Ramos (cell line): Measurements from ENCODE around the gene IL17C.

Experiments used
- in situ Hi-C: fragments of 300-500 bp; cut with MboI; formaldehyde crosslinking; loops from one replicate; pipeline ENCODE4 v1.14.3; 2022; ENCODE audit warnings: low sequenced_read_pairs; ENCODE audit not compliant: unreplicated experiment

Gene IL17C

GRCh38 chr16:88640498-88641247 lies 2.3 kb downstream of the IL17C start:
- in situ Hi-C loops: no loop called here

GRCh38 chr16:88642881-88643643 lies 4.7 kb downstream of the IL17C start:
- in situ Hi-C loops: no loop called here

- in situ Hi-C loops: no loop called here
Observed at GRCh38 chr16:88643644-88643932, 5.2 kb downstream of the IL17C start.

GRCh38 chr16:88645455-88645854 lies 7.1 kb downstream of the IL17C start:
- in situ Hi-C loops: no loop called here

- in situ Hi-C loops: no loop called here
Observed at GRCh38 chr16:88645941-88646340, 7.6 kb downstream of the IL17C start.

GRCh38 chr16:88646345-88647034 lies 8.1 kb downstream of the IL17C start:
- in situ Hi-C loops: no loop called here

- in situ Hi-C loops: no loop called here
Observed at GRCh38 chr16:88647178-88648070, 9.1 kb downstream of the IL17C start.

- in situ Hi-C loops: no loop called here
Observed at GRCh38 chr16:88649195-88649923, 11.0 kb downstream of the IL17C start.

GRCh38 chr16:88649924-88650748 lies 11.8 kb downstream of the IL17C start:
- in situ Hi-C loops: no loop called here

- in situ Hi-C loops: no loop called here
Observed at GRCh38 chr16:88650749-88651275, 12.4 kb downstream of the IL17C start, which contains the start of gene CYBA. Gene CYBA (minus strand): TSS chr16:88651053. CDS start chr16:88651013, 40 bp downstream.

GRCh38 chr16:88651276-88651988 lies 13.1 kb downstream of the IL17C start:
- in situ Hi-C loops: no loop called here

- in situ Hi-C loops: no loop called here
Observed at GRCh38 chr16:88651989-88652761, 13.8 kb downstream of the IL17C start.

GRCh38 chr16:88652762-88653063 lies 14.3 kb downstream of the IL17C start:
- in situ Hi-C loops: no loop called here

- in situ Hi-C loops: no loop called here
Observed at GRCh38 chr16:88653101-88653500, 14.7 kb downstream of the IL17C start.

- in situ Hi-C loops: no loop called here
Observed at GRCh38 chr16:88653596-88654362, 15.4 kb downstream of the IL17C start.

- in situ Hi-C loops: no loop called here
Observed at GRCh38 chr16:88654363-88655052, 16.1 kb downstream of the IL17C start.
